ENCODE data around the gene KRTAP4-8. TPM values are rescaled to one million over a fixed set of nuclear protein-coding genes. Genes with fewer than 3 reads are reported as not detected.
"Not testable (repeated sequence)": the region's sequence is repeated elsewhere in the genome, so short reads cannot be mapped to it uniquely, and the experiment has no call there.

The KRTAP4-8 gene
- polyA plus RNA-seq (2012; ENCODE audit: insufficient read depth, insufficient read length) = not detected

- H3K4me3 ChIP-seq (ENCODE audit: low read length) = no peak within 1 kb of the TSS
- no peak for DNase-seq (ENCODE audit: low read depth, low spot score)
These were observed at the start of gene KRTAP4-8 for GRCh38 chr17:41098042-41098441. TSS of gene KRTAP4-8 (minus strand) at chr17:41098142. CDS start at chr17:41098084, 58 bp downstream.

DNA sequence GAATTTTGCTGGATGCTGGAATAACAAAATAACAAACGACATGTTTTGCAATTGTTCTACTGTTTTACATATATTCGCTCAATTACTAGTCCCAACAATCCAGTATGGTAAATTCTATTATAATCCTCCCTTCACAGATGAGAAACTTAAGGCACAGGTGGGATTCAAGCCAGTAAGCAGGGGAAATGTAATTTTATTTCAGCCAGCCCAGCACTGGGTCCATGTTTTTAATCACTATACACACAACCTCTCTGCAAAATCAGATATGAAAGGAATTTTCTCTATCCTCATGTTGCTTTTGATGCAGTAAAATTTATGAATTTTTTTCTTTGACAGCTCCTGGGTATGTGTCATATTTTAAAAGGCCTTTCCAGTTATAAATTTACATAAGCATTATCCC lies 47.3 kb upstream of the KRTAP4-8 start:
- no peak for DNase-seq (ENCODE audit: low read depth, low spot score)

GRCh38 chr17:41144846-41145245 lies 46.9 kb upstream of the KRTAP4-8 start:
- DNase-seq (ENCODE audit: low read depth, low spot score) = no peak
- H3K4me3 ChIP-seq (ENCODE audit: low read length) = no peak overlapping the region

More for the DNA sequence above, 47.3 kb upstream of the KRTAP4-8 start:
- H3K4me3 ChIP-seq (ENCODE audit: low read length) = no peak overlapping the region

- no peak for DNase-seq (ENCODE audit: low read depth, low spot score)
- no peak overlapping the region for H3K4me3 ChIP-seq (ENCODE audit: low read length)
These were observed 43.4 kb upstream of the KRTAP4-8 start for GRCh38 chr17:41141361-41141760.

DNA sequence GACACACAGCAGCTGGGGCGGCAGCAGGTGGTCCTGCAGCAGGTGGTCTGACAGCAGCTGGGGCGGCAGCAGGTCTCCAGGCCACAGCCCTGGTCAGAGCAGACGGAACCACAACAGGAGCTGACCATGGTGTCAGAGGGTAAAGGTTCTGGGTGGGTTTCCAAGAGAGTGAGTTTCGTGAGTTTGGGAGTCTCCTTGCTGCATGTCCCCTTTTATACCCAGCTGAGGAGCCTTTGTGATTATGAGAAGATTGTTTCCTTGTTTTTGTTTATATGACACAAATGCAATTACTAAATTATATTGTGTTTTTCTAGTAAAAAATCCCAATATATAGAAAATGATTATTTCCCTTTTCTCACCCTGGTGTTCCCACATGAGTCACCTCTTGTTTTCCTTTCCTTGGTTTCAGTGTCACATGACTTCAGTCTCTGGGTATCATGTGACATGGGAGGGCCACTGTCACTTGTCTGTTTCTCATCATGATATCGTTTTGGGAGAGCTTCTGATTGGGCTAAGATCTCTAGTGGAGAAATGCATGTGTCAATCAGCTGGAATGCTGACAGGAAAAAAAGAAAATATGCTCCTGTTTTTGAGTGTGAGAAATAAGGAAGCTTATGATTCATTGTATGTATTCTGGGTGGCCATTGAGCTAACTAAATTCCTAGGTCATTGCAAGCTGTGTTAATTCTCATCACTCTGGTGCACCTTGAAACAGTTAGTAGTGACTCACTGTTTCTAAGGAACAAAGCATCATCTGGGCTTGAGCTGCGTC lies 42.6 kb upstream of the KRTAP4-8 start, which contains the start of gene KRTAP4-6:
Gene KRTAP4-6, minus strand, starts transcription at position 185 of the 772 bp plus-strand sequence. Its CDS starts 57 bp downstream, at position 128.
- H3K4me3 ChIP-seq (ENCODE audit: low read length) = no peak within 1 kb of the TSS
- DNase-seq (ENCODE audit: low read depth, low spot score) = no peak

- H3K4me3 ChIP-seq (ENCODE audit: low read length); DNase-seq (ENCODE audit: low read depth, low spot score): not testable (repeated sequence)
These were observed 41.9 kb upstream of the KRTAP4-8 start for GRCh38 chr17:41139865-41140264.

DNA sequence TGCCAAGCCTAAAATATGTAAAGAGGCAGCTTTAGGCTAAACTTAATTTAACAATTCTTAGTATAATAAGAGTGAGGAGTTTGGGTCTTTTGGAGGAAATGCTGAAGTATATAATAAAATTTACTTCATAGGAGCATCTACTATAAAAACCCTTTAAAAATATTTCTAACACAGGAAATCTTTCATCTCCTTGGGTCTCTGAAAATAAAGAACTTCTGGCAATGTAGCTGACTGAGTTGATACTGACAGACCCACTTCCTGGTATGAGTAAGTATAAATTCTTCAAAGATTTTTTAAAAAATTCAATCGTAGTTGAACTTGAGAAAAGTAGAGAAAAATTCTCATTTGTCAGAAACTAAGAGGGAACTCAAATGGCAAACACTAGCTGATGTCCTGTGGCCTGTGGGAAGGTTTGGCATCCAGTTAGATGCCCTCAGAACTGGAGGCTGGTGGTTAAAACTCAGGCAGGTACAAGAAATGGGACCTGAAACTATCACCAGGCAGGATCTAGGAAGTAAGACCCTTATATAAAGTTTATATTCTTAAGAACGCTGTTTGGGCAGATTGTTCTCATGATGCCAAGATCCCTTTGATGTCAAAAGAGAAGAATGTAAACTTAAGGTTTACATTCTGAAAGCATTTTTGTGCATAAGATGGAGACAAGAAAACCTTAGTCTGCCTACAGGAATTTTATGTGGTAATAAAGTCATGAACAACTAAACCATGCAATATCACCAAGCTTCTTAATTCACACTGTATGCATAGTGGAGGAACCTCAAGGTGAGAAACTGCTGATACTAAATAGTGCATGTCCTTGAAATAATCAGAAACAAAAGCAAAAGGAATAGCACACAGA lies 36.2 kb upstream of the KRTAP4-8 start:
- no peak for DNase-seq (ENCODE audit: low read depth, low spot score)
- H3K4me3 ChIP-seq (ENCODE audit: low read length) = no peak overlapping the region

- H3K4me3 ChIP-seq (ENCODE audit: low read length) = no peak overlapping the region
- no peak for DNase-seq (ENCODE audit: low read depth, low spot score)
These were observed 34.0 kb upstream of the KRTAP4-8 start for GRCh38 chr17:41131979-41132378.

DNA sequence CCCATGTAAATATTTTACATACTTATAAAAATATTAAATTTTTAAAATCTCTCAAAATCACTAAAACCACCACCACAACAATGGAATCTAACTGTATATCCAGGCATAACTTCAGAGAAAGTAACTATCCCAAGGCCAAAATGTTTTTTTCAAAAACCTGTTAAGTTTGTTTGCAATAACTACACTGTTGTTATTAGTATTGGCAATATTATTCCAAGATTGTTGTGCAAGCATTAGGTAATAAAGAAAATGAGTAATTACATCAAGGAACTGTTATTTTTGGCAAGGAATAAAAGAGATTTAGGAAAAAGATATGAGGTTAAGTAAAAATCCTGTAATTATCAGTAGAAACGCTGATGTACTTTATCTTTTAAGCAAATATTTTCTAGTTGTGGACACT lies 29.4 kb upstream of the KRTAP4-8 start:
- DNase-seq (ENCODE audit: low read depth, low spot score) = no peak
- H3K4me3 ChIP-seq (ENCODE audit: low read length) = no peak overlapping the region

- H3K4me3 ChIP-seq (ENCODE audit: low read length) = no peak overlapping the region
- no peak for DNase-seq (ENCODE audit: low read depth, low spot score)
These were observed 28.5 kb upstream of the KRTAP4-8 start for GRCh38 chr17:41126412-41126811.

GRCh38 chr17:41125064-41125463 lies 27.1 kb upstream of the KRTAP4-8 start:
- DNase-seq (ENCODE audit: low read depth, low spot score) = no peak

DNA sequence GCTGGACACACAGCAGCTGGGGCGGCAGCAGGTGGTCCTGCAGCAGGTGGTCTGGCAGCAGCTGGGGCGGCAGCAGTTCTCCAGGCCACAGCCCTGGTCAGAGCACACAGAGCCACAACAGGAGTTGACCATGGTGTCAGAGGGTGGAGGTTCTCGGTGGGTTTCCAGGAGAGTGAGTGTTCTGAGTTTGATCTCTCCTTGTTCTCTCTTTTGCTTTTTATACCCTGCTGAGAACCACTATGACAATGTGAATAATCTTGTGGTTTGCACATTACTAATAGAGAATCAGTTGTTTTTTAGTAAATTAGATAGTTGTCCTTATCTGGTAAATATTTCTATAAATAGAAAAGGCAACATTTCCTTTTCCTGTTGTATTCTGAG lies 26.0 kb upstream of the KRTAP4-8 start, which contains the start of gene KRTAP4-12:
Gene KRTAP4-12, minus strand, starts transcription at position 192 of the 381 bp plus-strand sequence. Its CDS starts 60 bp downstream, at position 132.
- H3K4me3 ChIP-seq (ENCODE audit: low read length); DNase-seq (ENCODE audit: low read depth, low spot score): not testable (repeated sequence)

More at GRCh38 chr17:41125064-41125463, 27.1 kb upstream of the KRTAP4-8 start:
- H3K4me3 ChIP-seq (ENCODE audit: low read length) = no peak overlapping the region

GRCh38 chr17:41123292-41123990 lies 25.5 kb upstream of the KRTAP4-8 start:
- DNase-seq (ENCODE audit: low read depth, low spot score); H3K4me3 ChIP-seq (ENCODE audit: low read length): not testable (repeated sequence)

DNA sequence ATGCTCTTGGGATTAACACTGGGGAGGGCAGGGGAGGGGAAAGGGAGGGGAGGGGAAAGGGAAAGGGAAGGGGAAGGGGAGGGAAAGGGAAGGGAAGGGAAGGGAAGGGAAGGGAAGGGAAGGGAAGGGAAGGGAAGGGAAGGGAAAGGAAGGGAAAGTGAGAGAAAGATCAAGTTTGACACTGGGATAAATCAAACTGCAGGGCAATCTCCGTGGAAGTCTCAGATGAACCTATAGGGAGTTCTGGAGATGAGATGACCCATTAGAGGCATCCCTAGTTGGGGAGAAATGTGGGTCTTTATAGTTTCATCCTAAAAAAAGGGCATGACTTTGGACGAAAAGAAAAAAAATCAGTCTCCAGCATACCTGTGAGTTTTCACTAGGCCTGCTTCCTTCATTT lies 23.8 kb upstream of the KRTAP4-8 start:
- DNase-seq (ENCODE audit: low read depth, low spot score) = no peak

DNA sequence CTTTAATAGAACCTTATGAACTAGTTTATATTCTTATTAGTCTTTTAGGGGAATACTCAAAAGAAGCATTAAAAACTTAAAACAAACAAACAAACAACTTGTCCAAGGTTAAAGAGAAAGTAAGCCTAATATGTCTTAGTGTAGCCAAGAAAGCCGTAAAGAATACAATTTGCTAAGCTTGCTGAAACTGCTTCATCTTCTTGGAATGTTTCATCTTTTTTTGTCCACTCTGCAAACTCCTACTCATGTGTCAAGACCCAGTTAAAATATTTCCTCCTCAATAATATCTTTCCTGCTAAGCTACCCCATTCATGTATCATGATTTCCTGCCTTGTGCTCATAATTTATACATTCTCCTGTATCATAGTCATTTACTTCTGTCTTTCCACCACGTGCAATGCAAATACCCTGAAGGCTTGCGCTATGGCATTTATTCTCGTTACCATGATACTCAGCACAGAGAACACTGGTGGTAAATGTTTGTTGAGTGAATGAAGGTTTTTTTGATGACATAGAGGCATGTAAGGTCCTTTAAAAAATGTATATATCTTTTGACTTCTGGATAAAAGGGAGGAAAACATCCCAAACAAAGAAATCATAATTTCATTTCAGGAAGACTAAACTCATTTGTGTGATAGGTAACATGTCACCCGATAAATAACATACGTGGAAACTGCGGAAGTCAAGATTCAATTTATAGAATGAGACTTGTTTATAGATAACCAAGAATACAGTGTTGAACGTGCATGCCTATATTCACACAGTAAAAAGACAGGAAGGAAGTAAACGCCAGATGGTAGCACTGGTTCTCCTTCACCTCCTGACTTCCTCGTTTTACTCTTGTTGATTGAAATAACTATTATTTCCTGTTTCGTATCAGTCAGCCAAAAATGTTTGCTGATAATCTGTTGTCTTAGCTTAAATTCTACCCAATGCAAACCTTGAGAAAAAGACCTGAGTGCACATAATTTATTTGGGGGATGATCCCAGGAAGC lies 22.1 kb upstream of the KRTAP4-8 start:
- not testable (repeated sequence) for DNase-seq (ENCODE audit: low read depth, low spot score)

More for the DNA sequence above, 23.8 kb upstream of the KRTAP4-8 start:
- H3K4me3 ChIP-seq (ENCODE audit: low read length) = no peak overlapping the region

GRCh38 chr17:41118721-41119120 lies 20.8 kb upstream of the KRTAP4-8 start:
- DNase-seq (ENCODE audit: low read depth, low spot score) = no peak
- no peak overlapping the region for H3K4me3 ChIP-seq (ENCODE audit: low read length)

More for the DNA sequence above, 22.1 kb upstream of the KRTAP4-8 start:
- H3K4me3 ChIP-seq (ENCODE audit: low read length) = not testable (repeated sequence)

DNA sequence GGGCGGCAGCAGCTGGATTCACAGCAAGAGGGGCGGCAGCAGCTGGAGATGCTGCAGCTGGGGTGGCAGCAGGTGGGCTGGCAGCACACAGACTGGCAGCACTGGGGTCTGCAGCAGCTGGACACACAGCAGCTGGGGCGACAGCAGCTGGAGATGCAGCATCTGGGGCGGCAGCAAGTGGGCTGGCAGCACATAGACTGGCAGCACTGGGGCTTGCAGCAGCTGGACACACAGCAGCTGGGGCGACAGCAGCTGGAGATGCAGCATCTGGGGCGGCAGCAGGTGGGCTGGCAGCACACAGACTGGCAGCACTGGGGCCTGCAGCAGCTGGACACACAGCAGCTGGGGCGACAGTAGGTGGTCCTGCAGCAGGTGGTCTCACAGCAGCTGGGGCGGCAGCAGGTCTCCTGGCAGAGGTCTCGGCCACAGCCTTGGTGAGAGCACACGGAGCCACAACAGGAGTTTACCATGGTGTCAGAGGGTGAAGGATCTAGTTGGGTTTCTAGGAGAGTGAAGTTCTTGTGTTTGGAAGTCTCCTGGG lies 20.0 kb upstream of the KRTAP4-8 start, which contains the start of gene KRTAP4-11:
Gene KRTAP4-11, minus strand, starts transcription at position 528 of the 541 bp plus-strand sequence. Its CDS starts 58 bp downstream, at position 470.
- DNase-seq (ENCODE audit: low read depth, low spot score); H3K4me3 ChIP-seq (ENCODE audit: low read length): not testable (repeated sequence)

Data from Jurkat, Clone E6-1 (cell line).